GM18951 (cell line): ENCODE measurements around the gene FOSB.

Experiments used
- POLR2A ChIP-seq: IDR thresholded peaks from 4 replicates; pipeline ENCODE4 v1.6.1; 2011; ENCODE audit warnings: mild to moderate bottlenecking; ENCODE audit not compliant: insufficient read length, insufficient read depth; ENCODE audit errors: extremely low read depth
- in situ Hi-C: fragments of 300-500 bp; cut with MboI; formaldehyde crosslinking; loops from one replicate; pipeline ENCODE4 v1.12.0; 2022; ENCODE audit warnings: low sequenced_read_pairs, mixed read lengths, inconsistent platforms; ENCODE audit not compliant: unreplicated experiment

Gene FOSB

DNA sequence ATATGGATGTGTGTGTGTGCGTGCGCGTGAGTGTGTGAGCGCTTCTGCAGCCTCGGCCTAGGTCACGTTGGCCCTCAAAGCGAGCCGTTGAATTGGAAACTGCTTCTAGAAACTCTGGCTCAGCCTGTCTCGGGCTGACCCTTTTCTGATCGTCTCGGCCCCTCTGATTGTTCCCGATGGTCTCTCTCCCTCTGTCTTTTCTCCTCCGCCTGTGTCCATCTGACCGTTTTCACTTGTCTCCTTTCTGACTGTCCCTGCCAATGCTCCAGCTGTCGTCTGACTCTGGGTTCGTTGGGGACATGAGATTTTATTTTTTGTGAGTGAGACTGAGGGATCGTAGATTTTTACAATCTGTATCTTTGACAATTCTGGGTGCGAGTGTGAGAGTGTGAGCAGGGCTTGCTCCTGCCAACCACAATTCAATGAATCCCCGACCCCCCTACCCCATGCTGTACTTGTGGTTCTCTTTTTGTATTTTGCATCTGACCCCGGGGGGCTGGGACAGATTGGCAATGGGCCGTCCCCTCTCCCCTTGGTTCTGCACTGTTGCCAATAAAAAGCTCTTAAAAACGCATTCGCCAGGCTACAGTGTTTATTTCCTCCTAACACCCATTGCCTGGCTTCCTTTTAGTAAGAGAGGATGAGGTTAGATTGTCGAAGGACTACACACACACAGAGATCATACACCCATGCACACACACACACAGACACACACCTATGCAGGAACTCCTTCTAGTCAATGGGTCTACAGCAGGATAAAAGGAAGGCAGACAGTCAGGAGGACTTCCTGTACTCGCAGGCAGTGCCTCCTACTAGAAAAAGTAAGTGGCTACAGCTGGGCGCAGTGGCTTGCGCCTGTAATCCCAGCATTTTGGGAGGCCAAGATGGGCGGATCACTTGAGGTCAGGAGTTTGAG is 7.1 kb downstream of the FOSB start:
- in situ Hi-C loops, result loop anchor here (5.0 kb wide), 1 partner anchor 33 kb away; no protein-coding TSS in a partner anchor
- no peak for TF ChIP-seq POLR2A

DNA sequence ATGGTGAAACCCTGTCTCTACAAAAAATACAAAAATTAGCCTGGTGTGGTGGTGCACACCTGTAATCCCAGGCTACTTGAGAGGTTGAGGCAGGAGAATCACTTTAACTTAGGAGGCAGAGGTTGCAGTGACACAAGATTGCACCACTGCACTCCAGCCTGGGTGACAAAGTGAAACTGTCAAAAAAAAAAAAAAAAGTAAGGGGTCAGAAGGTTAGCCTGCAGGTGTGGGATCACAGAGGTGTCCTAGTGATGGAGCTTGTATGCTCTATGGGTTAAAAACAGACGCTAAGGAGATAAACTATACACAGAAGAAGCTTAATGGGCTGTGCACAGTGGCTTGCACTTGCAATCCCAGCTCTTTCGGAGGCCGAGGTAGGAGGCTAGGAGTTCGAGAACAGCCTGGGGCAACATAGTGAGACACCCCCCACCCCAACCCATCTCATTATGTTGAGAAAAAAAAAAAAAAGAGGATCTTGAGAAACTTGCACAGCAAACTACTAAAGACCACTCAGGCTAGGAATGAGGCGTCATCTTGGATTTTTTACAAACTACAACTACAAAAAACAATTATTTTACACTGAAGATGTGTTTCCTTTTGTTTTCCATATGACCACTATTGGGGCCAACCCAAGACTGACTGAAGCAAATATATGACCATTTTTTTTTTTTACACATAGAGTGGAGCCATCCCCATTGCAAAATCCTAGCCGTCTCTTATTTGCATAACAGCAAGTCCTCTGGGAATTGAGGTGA is 7.9 kb downstream of the FOSB start:
- in situ Hi-C loops, result loop anchor here (5.0 kb wide), 1 partner anchor 33 kb away; no protein-coding TSS in a partner anchor
- no peak for TF ChIP-seq POLR2A

DNA sequence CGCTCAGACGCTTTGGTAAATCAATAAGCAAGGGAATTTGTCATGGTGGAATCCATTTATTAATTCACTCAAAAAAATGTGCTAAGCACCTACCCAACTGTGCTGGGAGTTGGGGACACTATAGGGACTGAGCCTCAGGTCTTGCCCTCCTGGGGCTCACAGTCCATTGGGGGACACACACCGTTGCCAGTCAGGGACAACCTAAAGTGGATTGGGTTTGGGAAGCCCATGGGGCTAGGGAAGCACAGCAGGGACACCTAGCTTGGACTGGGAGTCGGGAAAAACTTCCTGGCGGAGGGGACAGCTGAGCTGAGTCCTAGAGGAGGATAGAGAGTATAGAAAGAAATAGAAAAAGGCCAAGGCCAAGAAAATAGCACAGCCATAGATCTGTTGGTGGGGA is 8.5 kb downstream of the FOSB start:
- TF ChIP-seq POLR2A, result no peak
- in situ Hi-C loops, result loop anchor here (5.0 kb wide), 1 partner anchor 34 kb away; no protein-coding TSS in a partner anchor

DNA sequence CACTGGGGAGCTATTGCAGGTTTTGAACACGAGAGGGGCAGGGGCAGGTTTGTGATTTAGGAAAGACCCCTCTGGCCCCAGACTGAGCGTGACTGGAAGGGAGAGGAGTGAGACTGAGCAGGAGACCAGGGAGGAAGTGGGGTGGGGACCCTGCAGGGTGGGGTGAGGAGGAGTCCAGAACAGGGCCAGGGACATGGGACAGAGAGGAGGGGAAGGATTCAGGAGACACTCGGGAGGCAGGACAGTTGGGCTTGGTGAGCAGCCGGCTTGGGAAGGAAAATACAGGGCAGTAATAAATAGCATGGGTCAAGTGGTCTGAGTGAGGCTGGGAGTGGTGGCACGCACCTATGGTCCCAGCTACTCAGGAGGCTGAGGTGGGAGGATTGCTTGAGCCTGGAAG is 9.4 kb downstream of the FOSB start:
- in situ Hi-C loops, result loop anchor here (5.0 kb wide), 1 partner anchor 35 kb away; no protein-coding TSS in a partner anchor

DNA sequence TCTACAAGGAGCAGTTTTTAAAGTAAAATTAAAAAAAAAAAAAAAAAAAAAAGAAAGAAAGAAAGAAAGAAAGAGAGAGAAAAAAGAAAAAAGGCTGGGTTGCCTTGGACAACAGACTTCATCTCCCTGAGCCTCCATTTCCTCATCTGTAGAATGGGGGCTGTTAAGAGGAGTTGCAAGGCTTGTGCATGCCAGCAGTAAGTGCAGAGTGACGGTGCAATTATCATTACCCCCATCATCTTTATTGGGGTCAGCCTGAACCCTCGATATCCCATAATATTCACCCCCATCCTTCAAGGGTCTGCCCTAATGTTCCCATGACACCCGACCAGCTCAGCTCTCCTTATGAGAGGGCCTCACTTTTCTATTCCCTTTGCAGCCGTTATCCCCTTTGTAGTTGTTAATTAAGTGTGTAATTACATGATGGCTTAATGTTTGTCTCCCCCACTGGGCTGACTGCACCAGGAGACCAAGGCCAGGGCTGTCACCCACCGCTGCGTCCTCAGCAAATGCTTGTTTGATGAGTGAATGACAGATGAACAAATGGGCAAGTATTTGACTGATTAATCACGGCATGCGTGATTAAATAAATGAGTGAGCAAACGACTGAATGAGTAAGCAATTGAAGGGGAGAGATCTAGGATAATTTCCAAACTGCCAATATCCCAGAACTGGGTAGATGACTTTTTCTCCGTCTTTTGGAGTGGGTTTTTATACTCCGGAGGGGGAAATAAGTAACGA is 10.1 kb downstream of the FOSB start:
- in situ Hi-C loops, result loop anchor here (5.0 kb wide), 1 partner anchor 36 kb away; no protein-coding TSS in a partner anchor
- TF ChIP-seq POLR2A, result no peak

More for the DNA sequence above, 9.4 kb downstream of the FOSB start:
- no peak for TF ChIP-seq POLR2A

DNA sequence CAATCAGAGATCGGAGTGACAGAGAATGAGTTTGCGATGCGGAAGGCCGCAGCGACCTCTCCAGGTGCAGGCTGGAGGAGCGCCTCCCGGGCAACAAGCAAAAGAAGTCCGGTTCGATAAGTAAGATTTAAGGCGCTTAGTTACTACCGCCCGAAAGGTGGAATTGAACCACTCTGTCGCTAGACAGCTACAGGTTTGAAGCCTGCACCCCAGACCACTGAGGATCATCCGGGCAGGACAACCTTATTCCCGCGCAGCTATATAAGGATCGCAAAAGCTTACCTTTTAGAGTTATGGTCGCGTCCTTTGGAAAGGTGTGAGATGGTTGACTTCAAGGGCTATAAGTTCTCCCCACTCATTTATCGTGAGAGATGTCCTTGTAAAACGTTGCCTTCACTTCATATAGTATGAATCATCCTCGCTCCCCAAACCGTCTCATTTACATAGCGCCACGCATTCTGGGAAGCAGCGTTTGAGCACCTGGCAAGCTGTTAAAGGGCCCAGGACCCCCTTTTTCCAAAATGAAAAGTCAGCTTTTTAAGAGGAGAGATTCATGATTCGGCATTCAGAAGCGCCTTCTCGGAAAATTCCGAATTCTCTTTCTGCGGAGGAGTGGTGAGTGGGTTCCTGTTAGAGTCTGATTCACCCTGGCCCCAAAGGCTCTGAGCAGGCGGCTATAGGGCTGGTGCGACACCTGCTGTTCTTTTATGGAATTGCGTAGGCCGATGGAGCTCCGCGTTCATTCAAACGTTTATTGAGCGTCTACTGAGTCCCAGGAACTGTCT is 10.8 kb downstream of the FOSB start:
- in situ Hi-C loops, result loop anchor here (5.0 kb wide), 1 partner anchor 36 kb away; no protein-coding TSS in a partner anchor
- peak; percentile 50 for TF ChIP-seq POLR2A

DNA sequence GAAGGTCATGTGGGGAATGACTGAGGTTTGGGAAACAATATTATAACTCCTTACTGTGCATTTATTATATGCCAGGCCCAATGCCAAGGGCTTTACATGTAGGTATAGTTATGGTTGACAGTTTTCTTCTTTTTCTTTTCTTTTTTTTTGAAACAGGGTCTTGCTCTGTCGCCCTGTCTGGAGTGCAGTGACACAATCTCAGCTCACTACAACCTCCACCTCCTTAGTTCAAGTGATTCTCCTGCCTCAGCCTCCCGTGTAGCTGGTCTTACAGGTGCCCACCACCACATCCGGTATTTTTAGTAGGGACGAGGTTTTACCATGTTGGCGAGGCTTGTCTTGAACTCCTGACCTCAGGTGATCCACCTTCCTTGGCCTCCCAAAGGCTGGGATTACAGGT is 15.2 kb downstream of the FOSB start:
- in situ Hi-C loops, result no loop called here
- TF ChIP-seq POLR2A, result no peak

DNA sequence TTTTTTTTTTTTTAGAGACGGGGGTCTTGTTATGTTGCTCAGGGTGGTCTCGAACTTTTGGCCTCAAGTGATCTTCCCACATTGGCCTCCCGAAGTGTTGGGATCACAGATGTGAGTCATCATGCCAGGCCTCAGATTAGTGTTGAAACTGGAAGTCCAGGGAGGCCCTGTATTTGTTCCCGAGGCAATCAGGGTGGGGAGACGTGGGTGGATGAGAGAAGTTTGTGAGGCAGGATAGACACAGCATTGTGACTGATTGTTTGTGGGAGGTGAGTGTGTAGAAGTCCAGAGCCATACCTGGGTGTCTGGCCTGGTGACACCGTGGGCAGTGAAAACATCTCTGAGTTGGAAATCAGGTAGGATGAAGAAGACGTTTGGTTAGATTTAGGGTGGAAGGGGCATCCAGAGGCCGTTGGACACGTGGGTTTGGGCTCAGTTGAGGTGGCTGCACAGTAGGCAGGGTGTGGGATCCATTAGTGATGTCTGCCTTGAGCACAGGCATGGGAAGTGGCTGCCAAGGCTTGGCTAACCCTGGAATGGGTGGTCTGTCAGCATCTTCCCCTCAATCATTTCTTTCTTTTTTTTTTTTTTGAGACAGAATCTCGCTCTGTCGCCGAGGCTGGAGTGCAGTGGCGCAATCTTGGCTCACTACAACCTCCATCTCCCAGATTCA is 16.6 kb downstream of the FOSB start:
- in situ Hi-C loops, result no loop called here
- no peak for TF ChIP-seq POLR2A

DNA sequence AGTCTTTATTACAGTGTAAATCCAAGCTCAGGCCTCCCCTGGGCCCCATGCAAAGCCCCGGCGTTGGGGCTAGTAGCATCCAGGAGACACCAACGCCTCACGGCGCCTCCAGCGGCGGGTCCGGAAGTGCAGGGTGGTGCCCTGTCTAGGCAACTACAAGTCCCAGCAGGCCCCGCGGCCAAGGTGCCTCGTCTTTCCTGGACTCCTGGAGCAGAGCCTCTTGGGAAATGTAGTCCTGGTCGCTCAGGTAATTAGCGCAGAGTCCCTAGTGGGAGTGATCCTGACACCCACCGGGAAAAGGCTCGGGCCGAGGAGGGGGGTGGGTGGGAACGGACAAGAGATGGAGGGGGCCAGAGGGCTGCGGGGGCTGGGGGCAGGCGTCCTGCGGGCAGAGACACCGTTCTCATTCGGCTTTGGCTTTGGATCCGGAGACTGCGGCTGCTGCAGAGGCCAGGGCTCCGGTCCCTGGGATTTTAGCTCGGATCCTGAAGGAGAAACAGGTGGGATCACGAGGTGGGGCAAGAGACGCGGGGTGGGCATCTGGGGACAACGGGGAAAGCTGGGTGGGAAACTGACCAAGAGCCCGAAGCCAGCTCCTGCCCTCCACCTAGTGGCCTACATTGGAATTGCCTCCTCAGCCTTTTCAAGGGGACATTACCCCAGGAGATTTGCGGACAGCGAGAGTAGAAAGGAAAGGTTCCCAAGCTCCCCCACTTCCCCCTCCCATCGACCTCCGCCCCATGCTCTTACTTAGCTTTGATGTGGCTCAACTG is 17.7 kb downstream of the FOSB start:
- TF ChIP-seq POLR2A, result peak; percentile 25
- in situ Hi-C loops, result no loop called here

DNA sequence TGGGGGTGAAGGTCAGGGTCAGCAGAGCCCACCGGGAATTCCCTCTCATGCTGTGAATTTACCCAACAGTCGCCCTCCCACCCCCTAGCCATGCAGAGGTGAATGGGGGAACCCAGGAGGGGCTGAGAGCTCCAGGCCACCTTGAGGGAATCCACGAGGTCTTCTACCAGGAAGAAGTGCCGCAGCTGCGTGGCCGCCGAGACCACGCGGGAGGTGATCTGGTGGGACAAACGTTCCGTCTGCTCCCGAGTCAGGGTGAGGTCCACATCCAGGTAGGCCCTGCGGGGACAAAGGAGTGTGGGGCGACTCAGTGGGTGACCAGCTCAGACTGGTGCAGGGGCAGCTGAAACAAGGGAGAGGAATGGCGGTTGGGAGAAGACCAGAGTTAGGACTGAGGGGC is 20.9 kb downstream of the FOSB start:
- in situ Hi-C loops, result no loop called here
- no peak for TF ChIP-seq POLR2A
